Measurements from ENCODE around the gene ZBTB8B. TPM values are rescaled to one million over a fixed set of nuclear protein-coding genes. Genes with fewer than 3 reads are reported as not detected.
A peak's percentile ranks its signal among the peaks of the same experiment; 100 is the strongest.
"Not testable (repeated sequence)": the region's sequence is repeated elsewhere in the genome, so short reads cannot be mapped to it uniquely, and the experiment has no call there.

Gene ZBTB8B
- total RNA-seq, 4 donors from 2014 or later: 0.13 to 0.19 TPM; not detected in 2

GRCh38 chr1:32438136-32438535 is 26.7 kb upstream of the ZBTB8B start:
- Histone ChIP-seq H3K27me3 (no peaks in the 10 kb centered on the region), H3K4me3 (no peak overlapping the region), H3K4me1 (no peaks in the 10 kb centered on the region), H3K27ac (no peak overlapping the region), H3K9me3 (no peaks in the 10 kb centered on the region), H3K36me3 (no peaks in the 10 kb centered on the region)
- DNase-seq: no peak
- TF ChIP-seq CTCF (IDR thresholded peaks at IDR 0.05): no peak
- no peak for TF ChIP-seq POLR2A (IDR thresholded peaks at IDR 0.05)

DNA sequence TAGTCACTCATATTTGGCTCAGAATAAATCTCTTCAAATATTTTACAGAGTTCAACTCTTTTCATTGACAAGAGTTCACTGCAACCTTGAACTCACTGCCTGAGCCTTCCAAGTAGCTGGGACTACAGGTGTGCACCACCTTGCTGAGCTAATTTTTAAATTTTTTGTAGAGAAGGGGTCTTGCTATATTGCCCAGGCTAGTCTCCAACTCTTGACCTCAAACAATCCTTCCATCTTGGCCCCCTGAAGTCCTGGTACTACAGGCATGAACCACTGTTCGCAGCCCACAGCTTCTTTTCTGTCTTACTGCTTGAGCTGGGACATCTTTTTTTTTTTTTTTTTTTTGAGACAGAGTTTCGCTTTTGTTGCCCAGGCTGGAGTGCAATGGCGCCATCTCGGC is 26.1 kb upstream of the ZBTB8B start:
- not testable (repeated sequence) for H3K36me3 ChIP-seq, H3K27ac ChIP-seq, H3K9me3 ChIP-seq, H3K4me3 ChIP-seq, DNase-seq, H3K27me3 ChIP-seq, H3K4me1 ChIP-seq

- not testable (repeated sequence) for H3K9me3 ChIP-seq, H3K4me3 ChIP-seq, H3K4me1 ChIP-seq, H3K27ac ChIP-seq, H3K36me3 ChIP-seq, H3K27me3 ChIP-seq, DNase-seq
Observed at GRCh38 chr1:32441467-32441866, 23.4 kb upstream of the ZBTB8B start.

DNA sequence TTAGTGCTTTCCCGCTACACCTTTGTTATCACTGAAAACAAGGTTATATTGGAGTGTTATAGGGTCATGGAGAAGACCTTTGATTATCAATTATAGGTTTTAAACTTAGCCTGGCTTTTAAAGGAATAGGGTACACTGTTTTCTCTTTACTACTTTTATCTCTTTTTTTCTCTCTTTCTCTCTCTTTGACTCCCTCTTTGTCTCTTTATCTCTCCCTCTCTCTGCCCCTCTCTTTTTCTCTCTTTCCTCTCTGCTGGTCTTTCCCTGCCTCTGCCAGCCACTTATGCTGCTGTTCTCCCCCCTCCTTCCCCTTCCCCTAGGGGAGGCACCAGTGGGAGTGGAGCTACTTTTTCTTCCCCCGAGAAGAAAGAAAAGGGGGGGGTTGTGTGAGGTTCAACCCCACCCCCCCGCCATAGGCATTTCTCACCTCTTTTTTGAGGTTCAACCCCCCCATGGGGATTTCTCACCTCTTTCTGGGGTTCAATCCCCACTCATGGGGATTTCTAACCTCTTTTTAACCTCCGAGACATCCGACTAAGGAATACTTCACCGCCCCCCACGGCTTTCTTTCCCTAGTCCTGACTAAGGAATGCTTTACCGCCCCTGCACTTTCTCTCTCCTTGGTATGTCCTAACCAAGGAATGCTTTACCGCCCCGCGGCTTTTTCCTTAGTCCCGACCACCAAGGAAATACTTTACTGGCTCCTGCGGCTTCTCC is 17.2 kb upstream of the ZBTB8B start:
- DNase-seq: no peak
- H3K36me3 ChIP-seq: no peaks in the 10 kb centered on the region
- no peaks in the 10 kb centered on the region for H3K4me1 ChIP-seq
- peaks cover 0 to 7% (median 3%) of the 10 kb centered on the region in 4 donors for H3K9me3 ChIP-seq
- no peak overlapping the region for H3K27ac ChIP-seq
- TF ChIP-seq CTCF (IDR thresholded peaks at IDR 0.05) (no peak), POLR2A (IDR thresholded peaks at IDR 0.05) (no peak)
- H3K27me3 ChIP-seq: no peaks in the 10 kb centered on the region
- H3K4me3 ChIP-seq: peak overlapping the region in 1 of 4 donors; percentile 21

- not testable (repeated sequence) for H3K36me3 ChIP-seq, H3K4me1 ChIP-seq, H3K9me3 ChIP-seq, H3K27me3 ChIP-seq, H3K27ac ChIP-seq
- peak in 2 of 3 donors; percentile 67 to 82 for DNase-seq
- peak in 5 of 6 experiments; percentile 56 to 75 (median 72) for TF ChIP-seq CTCF (IDR thresholded peaks at IDR 0.05)
- peak overlapping the region in 1 of 4 donors; percentile 21 for H3K4me3 ChIP-seq
Observed at GRCh38 chr1:32448186-32448772, 16.6 kb upstream of the ZBTB8B start.

GRCh38 chr1:32448773-32449456 is 16.0 kb upstream of the ZBTB8B start:
- DNase-seq: no peak
- TF ChIP-seq POLR2A (IDR thresholded peaks at IDR 0.05) (no peak), CTCF (IDR thresholded peaks at IDR 0.05) (no peak)

GRCh38 chr1:32449457-32449831 is 15.4 kb upstream of the ZBTB8B start:
- not testable (repeated sequence) for H3K27ac ChIP-seq, DNase-seq, H3K27me3 ChIP-seq, H3K36me3 ChIP-seq, H3K9me3 ChIP-seq, H3K4me1 ChIP-seq, H3K4me3 ChIP-seq

More at GRCh38 chr1:32448773-32449456, 16.0 kb upstream of the ZBTB8B start:
- H3K36me3 ChIP-seq: no peaks in the 10 kb centered on the region
- H3K27ac ChIP-seq: no peak overlapping the region
- no peak overlapping the region for H3K4me3 ChIP-seq
- no peaks in the 10 kb centered on the region for H3K27me3 ChIP-seq
- no peaks in the 10 kb centered on the region for H3K4me1 ChIP-seq
- H3K9me3 ChIP-seq: peaks cover 0 to 7% (median 3%) of the 10 kb centered on the region in 4 donors
